Memory B cell (primary cell): Measurements from ENCODE around the gene COPZ1.

Experiments
- ATAC-seq: fragments of 150-1000 bp; cut with Tn5 transposase; 2 replicates; pipeline ENCODE4 v1.10.0; 2021; ENCODE audit warnings: low read depth, mild to moderate bottlenecking, moderate library complexity
- DNase-seq, 2 donors: peaks; one replicate each; pipeline ENCODE4 v3.0.0; 2022; ENCODE audit warnings: low spot score in 2 of 2
- H3K27ac Mint-ChIP-seq: one replicate; pipeline ENCODE4 v1.8.0; 2022; ENCODE audit warnings: mild to moderate bottlenecking, moderate library complexity, mixed read lengths
- H3K27me3 Mint-ChIP-seq: one replicate; pipeline ENCODE4 v1.8.0; 2022; ENCODE audit warnings: mixed read lengths
- H3K36me3 Mint-ChIP-seq: one replicate; pipeline ENCODE4 v1.8.0; 2022; ENCODE audit warnings: mild to moderate bottlenecking, mixed read lengths
- H3K4me1 Mint-ChIP-seq: one replicate; pipeline ENCODE4 v1.8.0; 2022; ENCODE audit warnings: mixed read lengths
- H3K4me3 Mint-ChIP-seq: one replicate; pipeline ENCODE4 v1.8.0; 2022; ENCODE audit warnings: mild to moderate bottlenecking, moderate library complexity, mixed read lengths
- H3K9me3 Mint-ChIP-seq: one replicate; pipeline ENCODE4 v1.8.0; 2022; ENCODE audit warnings: mixed read lengths

The COPZ1 gene

GRCh38 chr12:54392485-54393206 is 67.7 kb downstream of the COPZ1 start:
- H3K4me3 Mint-ChIP-seq, result peak overlapping the region; percentile 43
- no peaks in the 10 kb centered on the region for H3K36me3 Mint-ChIP-seq
- no peaks in the 10 kb centered on the region for H3K27me3 Mint-ChIP-seq
- no peaks in the 10 kb centered on the region for H3K9me3 Mint-ChIP-seq
- H3K4me1 Mint-ChIP-seq, result peaks cover 28% of the 10 kb centered on the region
- DNase-seq (no peak), ATAC-seq (no peak)
- H3K27ac Mint-ChIP-seq, result no peak overlapping the region

- DNase-seq (no peak), ATAC-seq (no peak)
- H3K9me3 Mint-ChIP-seq, result no peaks in the 10 kb centered on the region
- no peak overlapping the region for H3K27ac Mint-ChIP-seq
- H3K4me3 Mint-ChIP-seq, result no peak overlapping the region
- peaks cover 26% of the 10 kb centered on the region for H3K4me1 Mint-ChIP-seq
- H3K27me3 Mint-ChIP-seq, result no peaks in the 10 kb centered on the region
- H3K36me3 Mint-ChIP-seq, result no peaks in the 10 kb centered on the region
Observed at GRCh38 chr12:54393207-54393609, 68.3 kb downstream of the COPZ1 start.

GRCh38 chr12:54393743-54394142 is 68.8 kb downstream of the COPZ1 start:
- no peaks in the 10 kb centered on the region for H3K9me3 Mint-ChIP-seq
- no peaks in the 10 kb centered on the region for H3K27me3 Mint-ChIP-seq
- H3K27ac Mint-ChIP-seq, result no peak overlapping the region
- no peak for ATAC-seq
- DNase-seq, result no peak
- peaks cover 26% of the 10 kb centered on the region for H3K4me1 Mint-ChIP-seq
- H3K4me3 Mint-ChIP-seq, result no peak overlapping the region
- H3K36me3 Mint-ChIP-seq, result no peaks in the 10 kb centered on the region

- Mint-ChIP-seq H3K27me3 (peaks cover 2% of the 10 kb centered on the region), H3K27ac (no peak overlapping the region), H3K36me3 (no peaks in the 10 kb centered on the region), H3K4me1 (peaks cover 28% of the 10 kb centered on the region), H3K9me3 (no peaks in the 10 kb centered on the region), H3K4me3 (no peak overlapping the region)
- peak; percentile 22 for ATAC-seq
- DNase-seq, result peak; percentile 33 to 56
Observed at GRCh38 chr12:54394281-54394719, 69.4 kb downstream of the COPZ1 start.

- Mint-ChIP-seq H3K27me3 (peaks cover 2% of the 10 kb centered on the region), H3K4me3 (no peak overlapping the region), H3K9me3 (no peaks in the 10 kb centered on the region), H3K4me1 (peaks cover 25% of the 10 kb centered on the region), H3K36me3 (no peaks in the 10 kb centered on the region), H3K27ac (no peak overlapping the region)
- DNase-seq (no peak), ATAC-seq (no peak)
Observed at GRCh38 chr12:54394986-54395385, 70.1 kb downstream of the COPZ1 start.

- ATAC-seq, result no peak
- H3K36me3 Mint-ChIP-seq, result no peaks in the 10 kb centered on the region
- H3K9me3 Mint-ChIP-seq, result no peaks in the 10 kb centered on the region
- H3K27ac Mint-ChIP-seq, result no peak overlapping the region
- no peak for DNase-seq
- H3K4me3 Mint-ChIP-seq, result no peak overlapping the region
- peaks cover 2% of the 10 kb centered on the region for H3K27me3 Mint-ChIP-seq
- H3K4me1 Mint-ChIP-seq, result peaks cover 22% of the 10 kb centered on the region
Observed at GRCh38 chr12:54395545-54395944, 70.6 kb downstream of the COPZ1 start.

- Mint-ChIP-seq H3K4me3 (no peak overlapping the region), H3K27ac (no peak overlapping the region), H3K27me3 (peaks cover 2% of the 10 kb centered on the region), H3K4me1 (peaks cover 12% of the 10 kb centered on the region), H3K9me3 (no peaks in the 10 kb centered on the region), H3K36me3 (no peaks in the 10 kb centered on the region)
- ATAC-seq (no peak), DNase-seq (no peak)
Observed at GRCh38 chr12:54397157-54397556, 72.2 kb downstream of the COPZ1 start.

- Mint-ChIP-seq H3K36me3 (no peaks in the 10 kb centered on the region), H3K4me3 (no peak overlapping the region), H3K27ac (no peak overlapping the region), H3K27me3 (peaks cover 2% of the 10 kb centered on the region), H3K9me3 (no peaks in the 10 kb centered on the region), H3K4me1 (peaks cover 8% of the 10 kb centered on the region)
- DNase-seq, result no peak
- ATAC-seq, result no peak
Observed at GRCh38 chr12:54398218-54398617, 73.3 kb downstream of the COPZ1 start.

- peak; percentile 89 to 93 for DNase-seq
- ATAC-seq, result peak; percentile 98
- peaks cover 4% of the 10 kb centered on the region for H3K4me1 Mint-ChIP-seq
- H3K4me3 Mint-ChIP-seq, result no peak overlapping the region
- H3K27me3 Mint-ChIP-seq, result peaks cover 2% of the 10 kb centered on the region
- H3K27ac Mint-ChIP-seq, result no peak overlapping the region
- H3K9me3 Mint-ChIP-seq, result no peaks in the 10 kb centered on the region
- no peaks in the 10 kb centered on the region for H3K36me3 Mint-ChIP-seq
Observed at GRCh38 chr12:54398995-54399793, 74.3 kb downstream of the COPZ1 start.

GRCh38 chr12:54401119-54401518 is 76.2 kb downstream of the COPZ1 start:
- H3K27me3 Mint-ChIP-seq, result peaks cover 3% of the 10 kb centered on the region
- no peak overlapping the region for H3K27ac Mint-ChIP-seq
- DNase-seq, result no peak
- H3K36me3 Mint-ChIP-seq, result no peaks in the 10 kb centered on the region
- no peaks in the 10 kb centered on the region for H3K9me3 Mint-ChIP-seq
- peaks cover 8% of the 10 kb centered on the region for H3K4me1 Mint-ChIP-seq
- no peak overlapping the region for H3K4me3 Mint-ChIP-seq
- no peak for ATAC-seq
